Nephron (organoid): ENCODE measurements around the gene CTSZ.

Experiments used
- H3K27ac Mint-ChIP-seq, 3 experiments: 2 replicates each; pipeline ENCODE4 v1.8.0; 2020; ENCODE audit warnings: mixed read lengths in 3 of 3, mild to moderate bottlenecking in 2 of 3, moderate library complexity in 1 of 3
- H3K27me3 Mint-ChIP-seq: 2 replicates; pipeline ENCODE4 v1.8.0; 2021; ENCODE audit warnings: low read depth, mild to moderate bottlenecking, moderate library complexity, mixed read lengths
- H3K36me3 Mint-ChIP-seq: 2 replicates; pipeline ENCODE4 v1.8.0; 2020; ENCODE audit warnings: low read depth, mixed read lengths
- H3K4me1 Mint-ChIP-seq: 2 replicates; pipeline ENCODE4 v1.8.0; 2020; ENCODE audit warnings: mixed read lengths
- H3K4me3 Mint-ChIP-seq, 3 experiments: 2 replicates each; pipeline ENCODE4 v1.8.0; 2020; ENCODE audit warnings: mild to moderate bottlenecking in 3 of 3, mixed read lengths in 3 of 3, moderate library complexity in 2 of 3
- H3K9me3 Mint-ChIP-seq: 2 replicates; pipeline ENCODE4 v1.8.0; 2020; ENCODE audit warnings: mixed read lengths
- CTCF ChIP-seq, 3 experiments: fragments of 200-600 bp; sonication (generic); IDR thresholded peaks; one replicate each; pipeline ENCODE4 v1.5.0; 2021; ENCODE audit warnings: antibody characterized with exemption in 3 of 3; ENCODE audit not compliant: unreplicated experiment in 3 of 3

Gene CTSZ

DNA sequence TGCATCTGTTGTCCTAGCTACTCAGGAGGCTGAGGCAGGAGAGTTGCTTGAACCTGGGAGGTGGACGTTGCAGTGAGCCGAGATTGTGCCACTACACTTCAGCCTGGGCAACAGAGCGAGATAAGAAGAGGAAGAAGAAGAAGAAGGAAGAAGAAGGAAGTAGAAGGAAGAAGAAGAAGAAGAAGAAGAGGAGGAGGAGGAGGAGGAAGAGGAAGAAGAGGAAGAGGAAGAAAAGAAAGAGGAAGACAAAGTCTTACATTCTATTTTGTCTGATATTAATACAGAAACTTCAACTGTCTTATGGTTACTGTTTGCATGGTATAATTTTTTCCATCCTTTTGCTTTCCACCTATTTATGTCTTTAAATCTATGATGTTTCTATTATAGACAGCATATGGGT is 33.2 kb downstream of the CTSZ start:
- Mint-ChIP-seq H3K4me3 (no peak overlapping the region), H3K4me1 (no peaks in the 10 kb centered on the region), H3K9me3 (peaks cover 37% of the 10 kb centered on the region), H3K36me3 (peaks cover 9% of the 10 kb centered on the region), H3K27ac (no peak overlapping the region), H3K27me3 (no peaks in the 10 kb centered on the region)
- no peak for TF ChIP-seq CTCF (IDR thresholded peaks at IDR 0.05; ENCODE audit: unreplicated experiment in 3 of 3)

- Mint-ChIP-seq H3K27me3 (no peaks in the 10 kb centered on the region), H3K36me3 (peaks cover 9% of the 10 kb centered on the region), H3K4me3 (no peak overlapping the region), H3K27ac (no peak overlapping the region), H3K4me1 (no peaks in the 10 kb centered on the region), H3K9me3 (peaks cover 38% of the 10 kb centered on the region)
- no peak for TF ChIP-seq CTCF (IDR thresholded peaks at IDR 0.05; ENCODE audit: unreplicated experiment in 3 of 3)
Measured at GRCh38 chr20:58973179-58973578, 33.9 kb downstream of the CTSZ start.

DNA sequence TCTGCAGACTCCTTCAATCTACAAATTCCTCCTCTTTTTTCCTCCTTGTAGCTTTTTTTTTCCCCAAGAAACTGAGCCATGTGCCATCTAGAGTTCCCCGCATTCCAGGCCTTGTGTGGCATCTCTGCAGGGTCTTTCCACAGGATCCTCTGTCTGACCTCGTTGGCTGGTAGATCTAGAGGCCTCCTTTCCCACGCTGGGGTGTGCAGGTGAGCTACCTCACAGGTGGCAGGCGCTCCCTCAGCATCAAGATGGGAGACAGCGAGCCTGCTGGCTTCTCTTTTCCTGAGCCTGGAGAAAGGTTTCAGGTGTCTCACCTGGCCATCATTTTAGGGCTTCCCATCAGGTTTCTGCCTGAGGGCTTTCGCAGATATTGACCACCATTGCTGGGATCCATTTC is 35.6 kb downstream of the CTSZ start:
- Mint-ChIP-seq H3K27ac (no peak overlapping the region), H3K27me3 (no peaks in the 10 kb centered on the region), H3K36me3 (peaks cover 5% of the 10 kb centered on the region), H3K4me1 (no peaks in the 10 kb centered on the region), H3K9me3 (peaks cover 31% of the 10 kb centered on the region), H3K4me3 (no peak overlapping the region)
- TF ChIP-seq CTCF (IDR thresholded peaks at IDR 0.05; ENCODE audit: unreplicated experiment in 3 of 3) = no peak

DNA sequence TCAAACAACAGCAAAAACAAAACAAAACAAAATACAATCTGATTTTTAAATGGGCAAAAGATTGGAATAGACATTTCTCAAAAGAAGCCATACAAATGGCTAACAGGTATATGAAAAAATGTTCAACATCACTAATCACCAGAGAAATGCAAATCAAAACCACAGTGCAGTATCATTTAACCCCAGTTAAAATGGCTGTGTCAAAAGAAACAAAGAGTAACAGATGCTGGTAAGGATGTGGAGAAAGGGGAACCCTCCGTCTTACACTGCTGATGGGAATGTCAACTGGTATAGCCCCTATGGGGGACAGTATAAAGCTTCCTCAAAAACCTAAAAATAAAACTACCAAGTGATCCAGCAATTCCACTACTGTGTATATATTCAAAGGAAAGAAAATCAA is 36.9 kb downstream of the CTSZ start:
- Mint-ChIP-seq H3K36me3 (no peaks in the 10 kb centered on the region), H3K4me3 (no peak overlapping the region), H3K27ac (no peak overlapping the region), H3K27me3 (no peaks in the 10 kb centered on the region), H3K4me1 (no peaks in the 10 kb centered on the region), H3K9me3 (peaks cover 18% of the 10 kb centered on the region)
- no peak for TF ChIP-seq CTCF (IDR thresholded peaks at IDR 0.05; ENCODE audit: unreplicated experiment in 3 of 3)

- H3K4me3 Mint-ChIP-seq = no peak overlapping the region
- no peaks in the 10 kb centered on the region for H3K27me3 Mint-ChIP-seq
- no peaks in the 10 kb centered on the region for H3K4me1 Mint-ChIP-seq
- peaks cover 20% of the 10 kb centered on the region for H3K9me3 Mint-ChIP-seq
- no peak for TF ChIP-seq CTCF (IDR thresholded peaks at IDR 0.05; ENCODE audit: unreplicated experiment in 3 of 3)
- no peak overlapping the region for H3K27ac Mint-ChIP-seq
- no peaks in the 10 kb centered on the region for H3K36me3 Mint-ChIP-seq
Measured at GRCh38 chr20:58969439-58969838, 37.6 kb downstream of the CTSZ start.

DNA sequence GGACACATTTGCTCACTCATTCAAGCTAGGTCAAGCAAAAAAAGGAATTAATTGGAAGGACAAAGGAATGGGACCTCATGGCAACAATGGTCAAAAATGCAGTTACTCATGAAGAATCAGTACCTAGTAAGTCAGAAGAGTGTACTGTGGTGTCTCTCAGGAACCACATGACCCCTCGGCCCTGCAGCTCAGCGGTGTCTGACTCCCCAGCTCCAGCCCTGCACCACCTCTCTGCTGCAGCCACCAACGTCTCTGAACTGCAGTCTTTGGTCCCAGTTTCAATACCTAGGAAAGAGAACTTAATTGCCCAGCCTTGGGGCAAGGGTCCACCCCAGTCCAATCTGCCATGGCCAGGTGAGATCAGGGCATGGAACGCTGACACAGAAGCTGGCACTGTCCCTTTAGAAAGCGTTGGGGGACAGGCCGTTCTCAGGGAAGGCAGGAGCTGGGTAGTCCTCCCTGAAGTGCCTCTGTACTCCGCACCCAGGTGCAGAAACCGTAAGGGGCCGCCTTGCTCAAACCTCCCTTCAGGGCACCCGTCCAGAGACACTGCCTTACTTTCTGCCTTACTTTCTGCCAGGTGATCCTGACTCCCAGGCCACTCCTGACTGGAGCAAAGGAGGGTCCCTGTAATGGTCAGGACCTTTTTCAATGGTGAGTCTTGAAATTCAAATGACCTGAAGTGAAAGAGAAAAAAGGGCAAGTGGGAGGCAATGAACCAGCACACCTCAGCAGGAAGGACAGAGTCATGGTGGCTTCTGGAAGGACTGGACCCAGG is 39.2 kb downstream of the CTSZ start:
- Mint-ChIP-seq H3K9me3 (peaks cover 27% of the 10 kb centered on the region), H3K36me3 (no peaks in the 10 kb centered on the region), H3K27me3 (no peaks in the 10 kb centered on the region), H3K4me1 (no peaks in the 10 kb centered on the region), H3K27ac (no peak overlapping the region), H3K4me3 (no peak overlapping the region)
- no peak for TF ChIP-seq CTCF (IDR thresholded peaks at IDR 0.05; ENCODE audit: unreplicated experiment in 3 of 3)
